HEK293 (cell line): ENCODE results near the gene ZNF684.

Source experiments
- BCL11A ChIP-seq: fragments of 450-650 bp; formaldehyde crosslinking; IDR thresholded peaks from 2 replicates; pipeline ENCODE4 v1.5.1; 2016; ENCODE audit warnings: low read depth, missing biosample characterization, missing genetic modification characterization
- IKZF3 ChIP-seq: fragments of 450-650 bp; IDR thresholded peaks from 2 replicates; pipeline ENCODE4 v1.5.0; 2018; ENCODE audit warnings: missing biosample characterization, mild to moderate bottlenecking, missing genetic modification characterization, moderate library complexity
- KLF17 ChIP-seq: fragments of 450-650 bp; formaldehyde crosslinking; IDR thresholded peaks from 2 replicates; pipeline ENCODE4 v1.5.1; 2016; ENCODE audit warnings: missing biosample characterization, missing genetic modification characterization
- KLF8 ChIP-seq: fragments of 450-650 bp; formaldehyde crosslinking; IDR thresholded peaks from 2 replicates; pipeline ENCODE4 v1.5.1; 2016; ENCODE audit warnings: missing biosample characterization, missing genetic modification characterization
- MZF1 ChIP-seq: fragments of 450-650 bp; formaldehyde crosslinking; IDR thresholded peaks from 2 replicates; pipeline ENCODE4 v1.5.1; 2017; ENCODE audit warnings: missing biosample characterization, missing genetic modification characterization, borderline replicate concordance
- TCF7L2 ChIP-seq: IDR thresholded peaks from 2 replicates; pipeline ENCODE4 v1.6.1; 2011; ENCODE audit warnings: low read depth, mild to moderate bottlenecking, inconsistent platforms, low read length, moderate library complexity, borderline replicate concordance
- YY1 ChIP-seq: fragments of 450-650 bp; formaldehyde crosslinking; IDR thresholded peaks from 2 replicates; pipeline ENCODE4 v1.5.1; 2018; ENCODE audit warnings: missing biosample characterization, missing genetic modification characterization
- ZBTB48 ChIP-seq: fragments of 450-650 bp; formaldehyde crosslinking; IDR thresholded peaks from 2 replicates; pipeline ENCODE4 v1.5.1; 2016; ENCODE audit warnings: missing biosample characterization, missing genetic modification characterization
- ZIC2 ChIP-seq: fragments of 450-650 bp; formaldehyde crosslinking; IDR thresholded peaks from 2 replicates; pipeline ENCODE4 v1.5.1; 2016; ENCODE audit warnings: missing biosample characterization, missing genetic modification characterization
- ZNF140 ChIP-seq: fragments of 450-650 bp; formaldehyde crosslinking; IDR thresholded peaks from 2 replicates; pipeline ENCODE4 v1.5.1; 2016; ENCODE audit warnings: missing biosample characterization, missing genetic modification characterization
- ZNF24 ChIP-seq: fragments of 450-650 bp; formaldehyde crosslinking; IDR thresholded peaks from 2 replicates; pipeline ENCODE4 v1.5.1; 2016; ENCODE audit warnings: missing biosample characterization, missing genetic modification characterization
- ZNF311 ChIP-seq: fragments of 450-650 bp; formaldehyde crosslinking; IDR thresholded peaks from 2 replicates; pipeline ENCODE4 v1.5.1; 2017; ENCODE audit warnings: missing biosample characterization, missing genetic modification characterization, borderline replicate concordance
- ZNF335 ChIP-seq: fragments of 450-650 bp; formaldehyde crosslinking; conservative IDR thresholded peaks from 2 replicates; pipeline ENCODE4 v1.5.1; 2016; ENCODE audit warnings: missing biosample characterization, missing genetic modification characterization
- ZNF354C ChIP-seq: fragments of 450-650 bp; formaldehyde crosslinking; IDR thresholded peaks from 2 replicates; pipeline ENCODE4 v1.5.1; 2016; ENCODE audit warnings: missing biosample characterization, missing genetic modification characterization, low read depth, borderline replicate concordance
- ZNF391 ChIP-seq: fragments of 450-650 bp; formaldehyde crosslinking; IDR thresholded peaks from 2 replicates; pipeline ENCODE4 v1.5.1; 2016; ENCODE audit warnings: low read depth, missing biosample characterization, missing genetic modification characterization, borderline replicate concordance
- ZNF48 ChIP-seq: fragments of 450-650 bp; formaldehyde crosslinking; IDR thresholded peaks from 2 replicates; pipeline ENCODE4 v1.5.1; 2016; ENCODE audit warnings: missing biosample characterization, missing genetic modification characterization
- ZNF518A ChIP-seq: fragments of 450-650 bp; formaldehyde crosslinking; conservative IDR thresholded peaks from 2 replicates; pipeline ENCODE4 v1.5.1; 2016; ENCODE audit warnings: low read depth, missing biosample characterization, missing genetic modification characterization
- ZNF560 ChIP-seq: fragments of 450-650 bp; formaldehyde crosslinking; IDR thresholded peaks from 2 replicates; pipeline ENCODE4 v1.5.1; 2017; ENCODE audit warnings: missing biosample characterization, missing genetic modification characterization, borderline replicate concordance
- ZNF596 ChIP-seq: fragments of 450-650 bp; IDR thresholded peaks from 2 replicates; pipeline ENCODE4 v1.5.0; 2018; ENCODE audit warnings: missing biosample characterization, mild to moderate bottlenecking, missing genetic modification characterization, moderate library complexity
- ZNF624 ChIP-seq: fragments of 450-650 bp; formaldehyde crosslinking; IDR thresholded peaks from 2 replicates; pipeline ENCODE4 v1.5.1; 2017; ENCODE audit warnings: missing biosample characterization, missing genetic modification characterization
- ZNF629 ChIP-seq: fragments of 450-650 bp; formaldehyde crosslinking; IDR thresholded peaks from 2 replicates; pipeline ENCODE4 v1.5.1; 2017; ENCODE audit warnings: missing biosample characterization, missing genetic modification characterization
- ZNF670 ChIP-seq: fragments of 450-650 bp; formaldehyde crosslinking; IDR thresholded peaks from 2 replicates; pipeline ENCODE4 v1.5.1; 2016; ENCODE audit warnings: missing biosample characterization, missing genetic modification characterization, low read depth
- ZNF843 ChIP-seq: fragments of 450-650 bp; formaldehyde crosslinking; IDR thresholded peaks from 2 replicates; pipeline ENCODE4 v1.5.1; 2016; ENCODE audit warnings: missing biosample characterization, missing genetic modification characterization
- TF ChIP-seq, protein P1 (sequence below): fragments of 450-650 bp; formaldehyde crosslinking; IDR thresholded peaks from 2 replicates; pipeline ENCODE4 v1.5.1; 2017; ENCODE audit warnings: missing biosample characterization, missing genetic modification characterization
- TF ChIP-seq, protein P2 (sequence below): fragments of 450-650 bp; formaldehyde crosslinking; IDR thresholded peaks from 2 replicates; pipeline ENCODE4 v1.5.1; 2017; ENCODE audit warnings: missing biosample characterization, missing genetic modification characterization
- TF ChIP-seq, protein P3 (sequence below): fragments of 450-650 bp; formaldehyde crosslinking; IDR thresholded peaks from 2 replicates; pipeline ENCODE4; 2016; ENCODE audit warnings: missing biosample characterization, missing genetic modification characterization
- TF ChIP-seq, protein P4 (sequence below): fragments of 450-650 bp; formaldehyde crosslinking; IDR thresholded peaks from 2 replicates; pipeline ENCODE4 v1.5.1; 2016; ENCODE audit warnings: missing biosample characterization, missing genetic modification characterization

The ZNF684 gene

DNA sequence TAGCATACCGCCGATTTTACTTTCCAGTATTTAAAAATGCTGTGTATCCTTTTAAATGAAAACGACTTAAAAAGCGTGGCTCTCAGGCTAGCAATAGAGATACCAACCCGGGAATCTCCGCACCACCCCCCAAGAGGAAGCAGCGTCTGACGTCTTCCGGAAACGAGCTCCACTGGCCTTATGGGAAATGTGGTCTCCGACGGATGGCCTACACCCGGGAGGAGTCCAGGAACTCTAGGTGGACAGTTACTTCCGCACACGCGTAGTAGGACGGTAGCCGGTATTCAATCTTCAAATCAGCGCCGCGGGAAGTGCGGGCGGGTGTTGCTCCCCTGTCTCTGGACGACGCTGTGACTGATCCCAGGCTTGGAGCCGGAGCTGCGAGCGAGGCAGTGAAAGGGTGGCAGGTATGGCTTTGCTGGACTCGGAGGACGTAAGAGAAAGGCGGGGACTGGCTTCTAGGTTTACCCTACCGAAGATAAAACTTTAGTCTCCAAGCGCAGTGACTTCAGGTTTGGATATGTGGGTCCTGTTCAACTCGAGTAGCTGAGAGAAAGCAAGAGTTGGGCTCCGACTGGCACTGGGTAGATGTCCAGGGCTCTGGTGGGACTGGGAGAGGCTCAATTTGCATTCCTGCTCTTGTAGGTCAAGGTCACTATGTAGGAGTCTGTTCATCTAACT, at the start of gene ZNF684 (continued):
- TF ChIP-seq ZNF518A (tag by site-specific recombination) (peak; percentile 92), ZNF596 (no peak), YY1 (tag by site-specific recombination) (no peak), ZBTB48 (tag by site-specific recombination) (peak; percentile 82; the same call in 1 of the 2 replicates), ZNF629 (peak; percentile 93), KLF17 (tag by site-specific recombination) (no peak; the same call in 1 of the 2 replicates), ZNF354C (tag by site-specific recombination) (no peak), BCL11A (no peak), KLF8 (peak; percentile 24; the same call in 1 of the 2 replicates), ZNF391 (tag by site-specific recombination) (no peak), TCF7L2 (no peak; the same call in 1 of the 2 replicates), ZNF48 (tag by site-specific recombination) (no peak), MZF1 (tag by site-specific recombination) (no peak), ZNF24 (tag by site-specific recombination) (0 out of 2 replicates have a peak, but pooled peaks have one; percentile 10), ZNF843 (tag by site-specific recombination) (no peak), ZNF140 (tag by site-specific recombination) (no peak), ZNF560 (tag by site-specific recombination) (no peak), ZNF311 (tag by site-specific recombination) (no peak), ZNF624 (no peak), ZNF335 (tag by site-specific recombination) (peak; percentile 81), ZNF670 (no peak), ZIC2 (tag by site-specific recombination) (peak; percentile 64; the same call in 1 of the 2 replicates), IKZF3 (tag by site-specific recombination) (0 out of 2 replicates have a peak, but pooled peaks have one; percentile 5)
- TF ChIP-seq, protein P1, sequence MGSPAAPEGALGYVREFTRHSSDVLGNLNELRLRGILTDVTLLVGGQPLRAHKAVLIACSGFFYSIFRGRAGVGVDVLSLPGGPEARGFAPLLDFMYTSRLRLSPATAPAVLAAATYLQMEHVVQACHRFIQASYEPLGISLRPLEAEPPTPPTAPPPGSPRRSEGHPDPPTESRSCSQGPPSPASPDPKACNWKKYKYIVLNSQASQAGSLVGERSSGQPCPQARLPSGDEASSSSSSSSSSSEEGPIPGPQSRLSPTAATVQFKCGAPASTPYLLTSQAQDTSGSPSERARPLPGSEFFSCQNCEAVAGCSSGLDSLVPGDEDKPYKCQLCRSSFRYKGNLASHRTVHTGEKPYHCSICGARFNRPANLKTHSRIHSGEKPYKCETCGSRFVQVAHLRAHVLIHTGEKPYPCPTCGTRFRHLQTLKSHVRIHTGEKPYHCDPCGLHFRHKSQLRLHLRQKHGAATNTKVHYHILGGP (tag by site-specific recombination), result no peak
- TF ChIP-seq, protein P2, sequence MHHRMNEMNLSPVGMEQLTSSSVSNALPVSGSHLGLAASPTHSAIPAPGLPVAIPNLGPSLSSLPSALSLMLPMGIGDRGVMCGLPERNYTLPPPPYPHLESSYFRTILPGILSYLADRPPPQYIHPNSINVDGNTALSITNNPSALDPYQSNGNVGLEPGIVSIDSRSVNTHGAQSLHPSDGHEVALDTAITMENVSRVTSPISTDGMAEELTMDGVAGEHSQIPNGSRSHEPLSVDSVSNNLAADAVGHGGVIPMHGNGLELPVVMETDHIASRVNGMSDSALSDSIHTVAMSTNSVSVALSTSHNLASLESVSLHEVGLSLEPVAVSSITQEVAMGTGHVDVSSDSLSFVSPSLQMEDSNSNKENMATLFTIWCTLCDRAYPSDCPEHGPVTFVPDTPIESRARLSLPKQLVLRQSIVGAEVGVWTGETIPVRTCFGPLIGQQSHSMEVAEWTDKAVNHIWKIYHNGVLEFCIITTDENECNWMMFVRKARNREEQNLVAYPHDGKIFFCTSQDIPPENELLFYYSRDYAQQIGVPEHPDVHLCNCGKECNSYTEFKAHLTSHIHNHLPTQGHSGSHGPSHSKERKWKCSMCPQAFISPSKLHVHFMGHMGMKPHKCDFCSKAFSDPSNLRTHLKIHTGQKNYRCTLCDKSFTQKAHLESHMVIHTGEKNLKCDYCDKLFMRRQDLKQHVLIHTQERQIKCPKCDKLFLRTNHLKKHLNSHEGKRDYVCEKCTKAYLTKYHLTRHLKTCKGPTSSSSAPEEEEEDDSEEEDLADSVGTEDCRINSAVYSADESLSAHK (tag by site-specific recombination), result no peak
- TF ChIP-seq, protein P3, sequence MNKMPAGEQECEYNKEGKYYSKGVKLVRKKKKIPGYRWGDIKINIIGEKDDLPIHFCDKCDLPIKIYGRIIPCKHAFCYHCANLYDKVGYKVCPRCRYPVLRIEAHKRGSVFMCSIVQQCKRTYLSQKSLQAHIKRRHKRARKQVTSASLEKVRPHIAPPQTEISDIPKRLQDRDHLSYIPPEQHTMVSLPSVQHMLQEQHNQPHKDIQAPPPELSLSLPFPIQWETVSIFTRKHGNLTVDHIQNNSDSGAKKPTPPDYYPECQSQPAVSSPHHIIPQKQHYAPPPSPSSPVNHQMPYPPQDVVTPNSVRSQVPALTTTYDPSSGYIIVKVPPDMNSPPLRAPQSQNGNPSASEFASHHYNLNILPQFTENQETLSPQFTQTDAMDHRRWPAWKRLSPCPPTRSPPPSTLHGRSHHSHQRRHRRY (tag by site-specific recombination), result no peak
- TF ChIP-seq, protein P4, sequence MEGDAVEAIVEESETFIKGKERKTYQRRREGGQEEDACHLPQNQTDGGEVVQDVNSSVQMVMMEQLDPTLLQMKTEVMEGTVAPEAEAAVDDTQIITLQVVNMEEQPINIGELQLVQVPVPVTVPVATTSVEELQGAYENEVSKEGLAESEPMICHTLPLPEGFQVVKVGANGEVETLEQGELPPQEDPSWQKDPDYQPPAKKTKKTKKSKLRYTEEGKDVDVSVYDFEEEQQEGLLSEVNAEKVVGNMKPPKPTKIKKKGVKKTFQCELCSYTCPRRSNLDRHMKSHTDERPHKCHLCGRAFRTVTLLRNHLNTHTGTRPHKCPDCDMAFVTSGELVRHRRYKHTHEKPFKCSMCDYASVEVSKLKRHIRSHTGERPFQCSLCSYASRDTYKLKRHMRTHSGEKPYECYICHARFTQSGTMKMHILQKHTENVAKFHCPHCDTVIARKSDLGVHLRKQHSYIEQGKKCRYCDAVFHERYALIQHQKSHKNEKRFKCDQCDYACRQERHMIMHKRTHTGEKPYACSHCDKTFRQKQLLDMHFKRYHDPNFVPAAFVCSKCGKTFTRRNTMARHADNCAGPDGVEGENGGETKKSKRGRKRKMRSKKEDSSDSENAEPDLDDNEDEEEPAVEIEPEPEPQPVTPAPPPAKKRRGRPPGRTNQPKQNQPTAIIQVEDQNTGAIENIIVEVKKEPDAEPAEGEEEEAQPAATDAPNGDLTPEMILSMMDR (tag by site-specific recombination), result no peak
